NCI-H1092 treated with DMSO at 0.1 percent for 48 hours (cell line): ENCODE results near the gene MAPT.
"Not testable (repeated sequence)": the region's sequence is repeated elsewhere in the genome, so short reads cannot be mapped to it uniquely, and the experiment has no call there.

Experiments
- DNase-seq: peaks from one replicate; lab custom pipeline; 2025; lab: John Stamatoyannopoulos, UW

The MAPT gene

DNA sequence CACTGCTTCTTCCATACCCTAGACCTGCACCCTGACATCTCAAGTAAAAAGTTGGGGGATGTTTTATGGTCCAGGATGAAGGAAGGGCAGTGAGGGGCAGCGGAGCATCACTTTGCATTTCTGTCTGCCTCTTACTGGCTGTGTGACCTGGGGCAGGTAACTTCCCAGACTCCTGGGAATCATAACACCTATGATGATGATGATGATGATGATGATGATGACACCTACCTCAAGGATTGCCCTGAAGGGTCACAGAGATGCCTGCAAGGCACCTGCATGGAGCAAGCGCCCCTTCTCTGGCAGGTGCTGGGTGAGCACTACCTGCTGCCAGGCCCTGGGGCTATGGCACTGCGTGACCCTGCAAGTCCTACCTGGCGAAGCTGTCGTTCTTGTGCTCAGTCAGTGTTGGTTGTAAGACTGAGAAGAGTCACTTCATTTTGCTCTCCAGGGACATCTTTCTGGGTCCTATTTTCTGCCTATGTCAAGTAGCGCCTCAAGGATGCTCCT is 58.5 kb downstream of the MAPT start:
- no peak for DNase-seq

DNA sequence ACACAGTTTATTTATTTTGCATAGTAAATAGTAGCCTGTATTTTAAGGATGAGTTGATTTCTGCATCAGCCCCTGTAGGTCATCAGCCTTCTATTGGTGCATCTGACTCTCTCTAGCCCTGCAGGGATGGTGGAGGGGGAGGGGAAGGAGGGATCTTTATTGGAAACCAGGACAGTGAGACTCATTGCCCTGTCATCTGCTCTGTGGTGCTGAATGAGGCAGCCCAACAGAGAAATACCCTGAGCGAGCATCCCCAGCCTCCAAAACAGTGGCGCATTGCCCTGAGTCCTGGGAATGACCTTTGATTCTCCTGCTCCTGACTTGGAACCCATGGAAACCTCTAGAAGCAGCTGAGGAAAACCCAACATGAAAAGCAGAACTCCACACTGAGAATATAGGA is 59.2 kb downstream of the MAPT start:
- no peak for DNase-seq

DNA sequence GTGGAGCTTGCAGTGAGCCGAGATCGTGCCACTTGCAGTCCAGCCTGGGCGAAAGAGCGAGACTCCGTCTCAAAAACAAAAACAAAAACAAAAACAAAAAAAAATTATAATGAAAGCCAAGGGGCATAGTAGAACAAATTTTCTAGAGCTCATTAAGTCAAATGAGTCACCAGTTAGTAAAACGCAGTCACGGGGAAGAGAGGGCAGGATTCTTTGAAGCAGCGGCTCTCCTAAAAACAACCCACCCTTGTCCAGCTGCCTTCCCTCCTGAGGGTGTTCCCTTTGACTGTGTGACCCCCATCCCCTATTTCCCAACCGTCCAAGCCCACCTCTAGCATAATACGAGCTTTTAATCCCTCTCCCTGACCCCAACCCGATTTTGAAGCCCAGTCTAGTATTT is 60.6 kb downstream of the MAPT start:
- no peak for DNase-seq

DNA sequence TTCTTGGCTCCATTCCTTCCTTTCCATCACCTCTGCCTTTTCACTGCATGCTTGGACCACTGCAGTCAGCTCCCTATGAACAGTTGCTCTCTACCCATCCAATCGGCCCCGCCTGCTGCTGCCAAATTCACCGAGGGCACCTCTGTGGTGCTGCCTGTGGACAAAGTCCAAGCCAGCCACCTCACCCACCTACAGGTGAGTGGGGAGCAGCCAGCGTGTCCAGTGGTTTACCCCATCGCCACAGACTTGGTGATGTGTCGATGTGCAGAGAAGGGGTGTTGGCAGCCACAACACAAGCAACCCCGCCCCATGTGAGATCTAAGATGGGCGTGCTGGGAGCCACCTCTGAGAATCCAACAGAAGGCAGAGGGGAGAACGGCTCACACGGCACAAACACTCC is 61.0 kb downstream of the MAPT start:
- no peak for DNase-seq

DNA sequence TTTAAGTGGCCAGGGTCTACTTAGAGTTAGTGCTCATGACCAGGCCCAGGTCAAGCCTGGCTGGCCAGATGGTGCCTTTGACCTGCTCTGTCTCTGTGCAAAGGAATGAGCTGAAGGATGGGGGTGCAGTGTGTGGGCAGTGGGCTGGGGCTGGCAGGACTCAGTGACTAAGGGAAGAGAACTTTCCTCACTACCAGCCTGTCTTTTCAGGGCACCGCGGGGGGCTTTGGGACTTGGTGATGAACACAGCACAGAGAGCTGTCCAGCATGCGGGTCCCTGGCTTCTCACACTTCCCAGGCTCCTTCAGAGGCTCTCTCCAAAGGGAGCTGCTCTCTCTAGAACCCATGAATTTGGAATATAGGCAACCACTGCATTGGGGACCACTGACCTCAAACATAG is 61.7 kb downstream of the MAPT start:
- no peak for DNase-seq

DNA sequence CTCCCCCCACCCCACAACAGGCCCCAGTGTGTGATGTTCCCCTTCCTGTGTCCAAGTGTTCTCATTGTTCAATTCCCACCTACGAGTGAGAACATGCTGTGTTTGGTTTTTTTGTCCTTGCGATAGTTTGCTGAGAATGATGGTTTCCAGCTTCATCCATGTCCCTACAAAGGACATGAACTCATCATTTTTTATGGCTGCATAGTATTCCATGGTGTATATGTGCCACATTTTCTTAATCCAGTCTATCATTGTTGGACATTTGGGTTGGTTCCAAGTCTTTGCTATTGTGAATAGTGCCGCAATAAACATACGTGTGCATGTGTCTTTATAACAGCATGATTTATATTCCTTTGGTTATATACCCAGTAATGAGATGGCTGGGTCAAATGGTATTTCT is 62.4 kb downstream of the MAPT start:
- not testable (repeated sequence) for DNase-seq

DNA sequence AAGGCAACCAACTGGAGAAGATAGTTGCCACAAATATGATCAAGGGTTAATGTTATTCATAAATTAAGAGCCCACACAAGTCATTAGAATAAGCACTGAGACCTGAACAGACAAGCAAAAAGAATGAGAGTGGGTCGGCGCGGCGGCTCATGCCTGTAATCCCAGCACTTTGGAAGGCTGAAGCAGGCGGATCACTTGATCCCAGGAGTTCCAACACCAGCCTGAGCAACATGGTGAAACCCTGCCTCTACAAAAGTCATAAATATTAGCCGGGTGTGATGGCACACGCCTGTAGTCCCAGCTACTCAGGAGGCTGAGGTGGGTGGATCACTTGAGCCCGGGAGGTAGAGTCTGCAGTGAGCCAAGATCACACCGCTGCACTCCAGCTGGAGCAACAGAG is 64.0 kb downstream of the MAPT start:
- DNase-seq, result no peak

DNA sequence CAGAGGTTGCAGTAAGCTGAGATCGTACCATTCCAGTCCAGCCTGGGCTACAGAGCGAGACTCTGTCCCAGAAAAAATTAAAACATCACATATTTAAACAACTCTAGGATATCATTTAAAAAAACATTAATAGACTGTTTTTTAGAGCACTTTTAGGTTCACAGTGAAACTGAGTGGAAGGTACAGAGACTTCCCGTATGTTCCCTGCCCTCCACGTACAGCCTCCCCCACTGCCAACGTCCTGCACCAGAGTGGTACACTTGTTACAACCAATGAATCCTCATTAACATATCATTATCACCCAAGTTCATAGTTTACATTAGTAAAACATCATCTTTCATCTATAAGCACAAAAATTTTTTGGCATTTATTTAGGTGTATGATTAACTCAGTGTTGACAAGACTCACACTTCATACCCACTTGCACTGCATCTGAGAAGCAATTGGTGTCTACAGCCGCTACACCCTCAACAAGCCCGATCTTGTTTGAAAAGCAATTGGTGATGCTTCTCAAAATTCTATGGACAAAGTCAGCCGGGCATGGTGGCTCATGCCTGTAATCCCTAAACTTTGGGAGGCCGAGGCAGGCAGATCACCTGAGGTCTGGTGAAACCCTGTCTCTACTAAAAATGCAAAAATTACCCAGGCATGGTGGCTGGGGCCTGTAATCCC is 64.8 kb downstream of the MAPT start:
- DNase-seq, result no peak

DNA sequence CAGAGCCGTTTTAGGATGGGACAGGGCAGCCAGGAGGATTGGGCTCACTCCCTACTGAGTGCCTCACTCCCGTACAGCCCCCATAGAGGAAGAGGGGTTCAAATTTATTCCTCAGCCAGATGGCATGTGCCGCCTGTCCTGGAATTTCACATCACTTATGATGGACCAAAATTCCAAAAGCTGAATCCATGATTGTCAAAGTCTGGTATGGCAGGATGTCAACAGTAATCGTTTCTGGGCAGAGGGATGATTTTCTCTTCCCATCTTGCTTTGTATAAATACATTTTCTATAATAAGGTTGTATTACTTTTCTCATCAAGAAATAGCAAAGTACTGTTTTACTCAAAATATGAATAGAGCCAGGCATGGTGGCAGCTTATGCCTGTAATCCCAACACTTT is 66.0 kb downstream of the MAPT start:
- DNase-seq, result no peak

DNA sequence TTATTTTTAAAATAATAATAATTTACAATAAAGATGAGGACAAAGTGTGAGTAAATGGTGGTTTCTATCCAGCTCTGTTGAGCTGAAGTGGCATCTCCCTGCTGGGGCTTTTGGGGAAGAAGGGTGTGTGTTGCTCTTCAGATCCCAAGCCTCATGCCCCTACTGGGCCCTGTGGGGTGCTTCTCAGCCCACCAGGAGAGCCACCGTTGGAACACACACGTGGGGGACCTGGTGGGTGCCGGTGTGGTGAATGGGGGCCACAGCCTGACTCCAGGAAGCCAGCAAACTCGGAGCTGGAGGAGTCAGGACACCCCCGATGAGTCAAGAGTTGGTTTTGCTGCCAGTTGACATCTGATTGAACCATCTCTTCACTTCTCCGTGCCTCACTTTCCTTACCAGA is 66.9 kb downstream of the MAPT start:
- no peak for DNase-seq

DNA sequence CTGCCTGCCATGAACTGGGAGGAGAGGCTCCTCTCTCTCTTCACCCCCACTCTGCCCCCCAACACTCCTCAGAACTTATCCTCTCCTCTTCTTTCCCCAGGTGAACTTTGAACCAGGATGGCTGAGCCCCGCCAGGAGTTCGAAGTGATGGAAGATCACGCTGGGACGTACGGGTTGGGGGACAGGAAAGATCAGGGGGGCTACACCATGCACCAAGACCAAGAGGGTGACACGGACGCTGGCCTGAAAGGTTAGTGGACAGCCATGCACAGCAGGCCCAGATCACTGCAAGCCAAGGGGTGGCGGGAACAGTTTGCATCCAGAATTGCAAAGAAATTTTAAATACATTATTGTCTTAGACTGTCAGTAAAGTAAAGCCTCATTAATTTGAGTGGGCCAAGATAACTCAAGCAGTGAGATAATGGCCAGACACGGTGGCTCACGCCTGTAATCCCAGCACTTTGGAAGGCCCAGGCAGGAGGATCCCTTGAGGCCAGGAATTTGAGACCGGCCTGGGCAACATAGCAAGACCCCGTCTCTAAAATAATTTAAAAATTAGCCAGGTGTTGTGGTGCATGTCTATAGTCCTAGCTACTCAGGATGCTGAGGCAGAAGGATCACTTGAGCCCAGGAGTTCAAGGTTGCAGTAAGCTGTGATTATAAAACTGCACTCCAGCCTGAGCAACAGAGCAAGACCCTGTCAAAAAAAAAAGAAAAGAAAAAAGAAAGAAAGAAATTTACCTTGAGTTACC is 68.0 kb downstream of the MAPT start:
- DNase-seq, result no peak

DNA sequence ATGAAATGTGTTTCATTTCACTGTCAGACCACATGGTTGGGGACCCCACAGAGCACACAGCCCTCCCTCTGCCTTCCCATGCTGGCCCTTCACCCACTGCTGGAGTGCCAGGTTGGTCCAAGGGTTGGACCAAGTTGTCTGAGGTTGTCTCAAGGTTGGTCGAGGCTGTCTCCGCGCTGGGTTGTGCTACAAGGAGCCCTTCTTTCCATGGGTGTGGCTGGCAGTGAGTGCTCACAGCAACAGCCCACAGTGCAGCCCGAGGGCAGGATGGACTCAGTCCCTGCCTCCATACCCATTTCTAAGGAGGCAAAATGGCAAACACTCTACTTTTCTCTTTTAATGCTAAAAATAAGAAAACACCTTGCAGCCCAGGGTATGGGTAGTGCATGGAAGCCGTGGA is 68.9 kb downstream of the MAPT start:
- no peak for DNase-seq

DNA sequence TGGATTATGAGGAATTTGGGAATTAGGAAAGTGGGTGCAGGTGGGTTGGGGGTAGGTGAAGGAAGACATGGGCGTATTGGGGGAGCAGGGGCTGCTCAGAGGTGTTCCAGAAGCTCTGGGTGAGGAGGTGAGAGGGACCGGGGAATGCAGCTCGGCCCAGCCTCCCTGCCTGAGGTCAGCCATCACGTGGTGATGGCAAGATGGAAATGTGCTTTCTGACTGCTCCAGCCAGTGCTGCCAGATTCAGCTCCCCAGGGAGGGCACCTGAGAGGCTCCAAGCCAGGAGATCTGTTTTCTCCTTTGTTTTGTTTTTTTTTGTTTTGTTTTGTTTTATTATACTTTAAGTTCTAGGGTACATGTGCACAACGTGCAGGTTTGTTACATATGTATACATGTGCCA is 69.5 kb downstream of the MAPT start:
- no peak for DNase-seq

DNA sequence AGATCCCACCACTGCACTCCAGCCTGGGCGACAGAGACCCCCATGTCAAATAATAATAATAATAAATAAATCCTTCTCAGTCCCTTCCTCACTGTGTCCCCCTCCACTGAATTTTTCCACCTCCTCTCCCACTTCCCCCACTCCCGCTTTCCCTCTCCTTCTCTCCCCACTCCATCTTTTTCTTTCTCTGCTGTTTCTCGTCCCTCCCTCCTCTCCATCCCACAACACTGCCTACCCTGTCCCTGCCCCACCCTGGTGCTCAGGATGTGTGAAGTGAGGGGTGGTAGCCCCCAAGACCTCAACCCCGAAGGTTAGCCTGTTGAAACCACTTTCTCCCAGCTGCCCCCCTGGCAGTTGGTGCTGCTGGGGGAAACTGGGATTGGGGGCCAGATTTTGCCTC is 70.3 kb downstream of the MAPT start:
- no peak for DNase-seq

DNA sequence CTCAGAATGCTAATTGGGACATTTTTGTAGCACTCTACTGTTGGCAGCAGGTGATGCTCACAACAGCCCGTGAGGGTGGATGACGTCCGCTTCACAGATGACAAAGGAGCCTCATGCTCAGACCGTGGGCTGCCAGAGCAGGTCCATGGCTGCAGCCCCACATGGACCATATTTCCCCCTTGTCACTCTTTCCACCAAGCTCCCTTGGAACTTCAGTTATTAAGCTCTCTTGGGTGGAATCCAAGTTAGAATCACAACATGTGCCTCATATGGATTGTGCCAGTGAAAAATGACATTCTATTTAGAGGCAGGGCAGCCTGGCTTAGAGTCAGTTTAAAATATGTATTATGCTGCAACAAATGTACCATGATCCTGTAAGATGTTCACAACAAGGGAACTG is 71.5 kb downstream of the MAPT start:
- DNase-seq, result no peak

DNA sequence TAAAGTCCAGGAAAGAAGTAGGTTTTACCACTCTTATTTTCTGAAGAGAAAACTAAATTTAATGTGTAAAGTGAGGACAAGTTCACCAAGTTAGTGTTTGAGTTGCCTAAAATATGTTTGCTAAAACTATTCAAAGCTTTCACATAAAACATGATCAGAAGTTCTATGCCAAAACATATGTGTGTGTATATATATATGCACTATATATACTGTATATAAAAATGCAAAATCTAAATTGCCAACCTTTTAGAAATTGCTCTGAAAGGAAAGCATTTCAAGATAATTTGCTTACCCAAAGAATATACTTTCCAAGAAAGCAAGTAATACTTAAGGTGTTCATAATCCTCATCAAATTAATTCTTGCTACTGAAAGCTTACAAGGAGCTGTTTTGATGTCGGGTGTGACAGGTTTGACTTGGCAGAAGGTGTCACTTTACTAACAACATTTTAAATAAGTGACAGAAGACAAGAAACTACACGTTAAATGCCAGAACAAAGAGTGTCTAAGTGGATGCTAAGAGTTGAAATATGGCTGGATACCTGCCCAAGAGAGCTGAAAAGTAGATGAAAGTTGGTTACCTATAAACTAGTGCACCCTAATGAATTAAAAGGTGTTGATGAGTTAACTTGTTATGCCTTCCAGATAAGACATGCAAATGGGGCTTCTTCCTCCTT is 72.4 kb downstream of the MAPT start:
- DNase-seq, result no peak

DNA sequence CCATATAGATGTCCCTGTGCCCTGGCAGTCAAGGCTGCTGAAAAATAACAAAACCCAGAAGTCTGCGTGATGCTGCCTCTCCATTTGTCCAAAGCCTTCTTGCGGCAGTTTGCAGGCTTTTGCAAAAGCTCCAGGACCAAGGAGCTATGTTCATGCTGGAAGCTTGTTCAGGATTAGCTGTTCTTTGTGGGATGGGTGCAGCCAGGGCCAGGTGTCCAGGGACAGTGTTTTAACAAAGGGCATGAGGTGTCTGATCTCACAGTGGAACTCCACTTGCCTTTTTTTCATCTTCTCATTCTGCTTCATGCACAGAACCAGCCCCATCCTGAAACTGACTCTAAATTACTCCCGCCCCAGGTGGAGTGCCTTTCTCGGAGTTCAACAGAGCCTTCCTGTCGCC is 73.0 kb downstream of the MAPT start:
- no peak for DNase-seq

DNA sequence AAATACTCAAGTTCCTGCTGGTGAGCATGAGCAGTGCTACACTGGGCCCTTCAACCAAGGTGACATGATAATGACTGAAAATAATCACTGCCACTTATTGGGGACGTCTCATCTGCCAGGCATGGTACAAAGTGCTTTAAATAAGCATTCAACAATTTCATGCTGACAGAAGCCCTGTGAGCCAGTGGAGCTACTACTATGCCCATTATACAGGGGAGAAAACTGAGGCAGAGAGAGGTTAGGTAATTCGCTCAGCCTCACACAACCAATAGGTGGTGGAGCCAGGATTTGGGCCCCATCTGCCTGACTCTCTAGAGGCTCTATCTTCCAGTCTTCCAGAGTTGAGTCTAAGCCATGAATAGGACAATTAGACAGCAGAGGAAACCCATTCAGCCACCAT is 74.4 kb downstream of the MAPT start:
- no peak for DNase-seq

DNA sequence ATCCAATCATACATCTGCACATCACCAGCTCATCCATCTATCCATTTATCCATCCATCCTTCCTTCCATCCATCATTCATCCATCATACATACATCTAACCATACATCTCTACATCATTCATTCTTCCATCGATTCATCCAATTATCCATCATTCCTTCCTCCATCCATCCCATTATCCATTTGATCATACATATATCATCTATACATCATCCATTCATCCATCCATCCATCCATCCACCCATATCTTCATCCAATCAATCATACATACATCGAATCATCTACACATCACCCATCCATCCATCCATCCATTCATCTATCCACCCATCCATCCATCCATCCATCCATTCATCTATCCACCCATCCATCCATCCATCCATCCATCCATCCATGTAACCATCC is 75.4 kb downstream of the MAPT start:
- no peak for DNase-seq

DNA sequence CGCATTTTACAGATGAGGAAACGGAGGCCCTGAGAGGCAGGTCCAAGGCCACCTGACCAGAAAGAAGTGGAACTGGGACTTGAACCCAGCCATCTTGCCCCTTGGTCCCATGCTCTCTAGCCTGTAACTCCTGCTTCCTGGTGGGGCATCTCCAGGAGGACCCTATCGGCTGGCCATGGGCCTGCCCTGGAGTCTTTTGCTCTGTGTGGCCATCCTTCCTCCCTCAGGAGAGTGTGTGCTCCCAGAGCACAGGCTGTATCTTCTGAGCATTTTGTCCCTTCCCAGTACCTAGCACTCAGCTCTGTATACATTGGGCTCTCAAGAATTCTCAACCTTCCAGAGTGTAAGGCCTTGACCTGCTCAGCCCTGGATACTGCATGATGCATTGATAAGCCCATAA is 76.3 kb downstream of the MAPT start:
- no peak for DNase-seq

DNA sequence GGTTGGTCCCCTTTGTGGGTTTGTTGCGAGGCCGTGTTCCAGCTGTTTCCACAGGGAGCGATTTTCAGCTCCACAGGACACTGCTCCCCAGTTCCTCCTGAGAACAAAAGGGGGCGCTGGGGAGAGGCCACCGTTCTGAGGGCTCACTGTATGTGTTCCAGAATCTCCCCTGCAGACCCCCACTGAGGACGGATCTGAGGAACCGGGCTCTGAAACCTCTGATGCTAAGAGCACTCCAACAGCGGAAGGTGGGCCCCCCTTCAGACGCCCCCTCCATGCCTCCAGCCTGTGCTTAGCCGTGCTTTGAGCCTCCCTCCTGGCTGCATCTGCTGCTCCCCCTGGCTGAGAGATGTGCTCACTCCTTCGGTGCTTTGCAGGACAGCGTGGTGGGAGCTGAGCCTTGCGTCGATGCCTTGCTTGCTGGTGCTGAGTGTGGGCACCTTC is 77.4 kb downstream of the MAPT start:
- DNase-seq, result no peak

DNA sequence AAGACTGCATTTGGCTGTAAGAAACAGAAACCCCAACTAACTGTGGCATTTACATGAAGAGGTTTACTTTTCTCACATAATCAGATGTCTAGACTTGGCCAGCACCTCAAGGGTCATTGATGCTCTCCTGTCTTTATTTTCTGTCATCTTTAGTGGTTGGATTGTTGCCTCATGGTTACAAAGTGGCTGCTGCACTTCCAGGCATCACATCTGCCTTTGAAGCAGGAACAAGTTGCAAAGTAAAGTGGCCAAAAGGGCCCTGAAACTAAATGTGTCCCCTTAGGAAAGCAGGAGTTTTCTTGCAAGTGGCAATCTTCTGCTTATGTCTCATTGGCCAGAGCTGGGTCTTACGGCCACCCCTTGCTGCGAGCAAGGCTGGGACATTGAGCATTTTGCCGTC is 78.2 kb downstream of the MAPT start:
- DNase-seq, result no peak

DNA sequence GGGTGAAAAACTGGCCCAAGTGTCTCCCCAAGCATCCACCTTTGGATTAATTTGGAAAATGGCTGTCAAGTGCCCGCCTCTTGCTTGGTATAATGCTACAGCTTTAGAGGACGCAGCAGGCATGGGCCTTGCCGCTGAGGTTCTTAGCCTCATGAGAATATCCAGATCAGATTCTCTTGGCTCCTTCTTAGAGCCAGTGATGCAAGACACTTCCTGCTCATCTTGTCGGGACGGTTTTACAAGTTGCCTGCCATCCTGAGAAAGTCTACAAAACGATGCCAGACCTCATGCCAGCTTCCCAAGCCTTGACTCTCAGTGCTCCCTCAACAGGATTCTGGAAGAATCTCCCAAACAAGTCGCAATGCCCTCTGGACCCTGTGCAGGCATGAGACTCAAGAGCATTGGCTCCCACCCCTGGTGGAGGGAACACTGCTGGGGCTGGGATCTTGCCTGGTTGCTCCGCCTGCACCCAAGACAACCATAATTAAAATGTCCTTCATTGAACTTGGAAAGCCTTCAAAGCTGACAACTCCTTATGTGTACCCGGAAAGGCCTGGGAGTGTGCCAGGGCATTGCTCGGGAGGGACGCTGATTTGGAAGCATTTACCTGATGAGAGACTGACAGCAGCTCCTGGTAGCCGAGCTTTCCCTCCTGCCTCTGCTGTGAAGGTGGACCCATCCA is 78.9 kb downstream of the MAPT start:
- no peak for DNase-seq
